T-helper 1 cell treated with Interleukin-12 subunit alpha and Interleukin-12 subunit beta and Interleukin-4 antibody, amounts not matched to agents 30 ng/mL and 1 ng/mL, for 36 hours (primary cell): Measurements from ENCODE around the gene SNAP47. TPM values are rescaled to one million over a fixed set of nuclear protein-coding genes. Genes with fewer than 3 reads are reported as not detected.

Source experiments
- intact Hi-C: fragments of 100-400 bp; cut with micrococcal nuclease; formaldehyde crosslinking; loops from one replicate; pipeline ENCODE4 v1.15.1; 2024
- total RNA-seq: library from RNA; stranded (reverse); gene quantifications from 2 replicates; pipeline ENCODE4 v1.2.3, GENCODE V29; 2022

The SNAP47 gene
- total RNA-seq, 1 donor from 2014 or later, result 38.4 TPM

DNA sequence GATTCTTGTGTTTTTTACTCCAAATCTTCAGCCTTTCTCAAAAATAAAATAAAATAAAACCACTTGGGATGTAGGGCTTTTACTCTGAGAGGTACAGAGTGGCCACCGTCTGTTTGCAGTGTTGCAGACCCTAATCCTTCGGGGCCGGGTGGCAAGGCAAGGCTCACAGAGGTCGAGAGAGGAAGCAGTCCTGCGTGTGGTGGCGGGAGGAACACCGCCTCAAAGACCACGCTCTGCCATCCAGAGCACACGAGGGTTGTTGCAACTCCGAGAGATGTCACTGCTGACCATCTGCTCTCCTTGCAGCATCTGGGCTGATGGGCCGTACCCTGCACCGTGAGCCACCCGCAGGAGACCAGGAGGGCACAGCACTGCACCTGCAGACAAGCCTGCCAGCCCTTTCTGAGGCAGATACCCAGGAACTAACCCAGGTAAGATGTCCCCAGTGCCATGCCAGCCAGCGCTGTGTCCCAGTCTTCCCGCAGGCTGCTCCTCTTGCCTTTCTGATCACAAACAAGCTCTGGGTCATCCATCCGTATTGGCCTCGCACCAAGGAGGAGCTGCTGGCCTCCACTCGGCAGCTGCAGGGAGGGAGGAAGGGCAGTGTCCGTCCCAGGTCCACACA is 31.5 kb downstream of the SNAP47 start:
- intact Hi-C loops, result loop anchor here (1.0 to 10.0 kb wide), 6 partner anchors 8 to 336 kb away; partner anchors contain the start of genes C1orf35, JMJD4, SNAP47 and WNT9A

DNA sequence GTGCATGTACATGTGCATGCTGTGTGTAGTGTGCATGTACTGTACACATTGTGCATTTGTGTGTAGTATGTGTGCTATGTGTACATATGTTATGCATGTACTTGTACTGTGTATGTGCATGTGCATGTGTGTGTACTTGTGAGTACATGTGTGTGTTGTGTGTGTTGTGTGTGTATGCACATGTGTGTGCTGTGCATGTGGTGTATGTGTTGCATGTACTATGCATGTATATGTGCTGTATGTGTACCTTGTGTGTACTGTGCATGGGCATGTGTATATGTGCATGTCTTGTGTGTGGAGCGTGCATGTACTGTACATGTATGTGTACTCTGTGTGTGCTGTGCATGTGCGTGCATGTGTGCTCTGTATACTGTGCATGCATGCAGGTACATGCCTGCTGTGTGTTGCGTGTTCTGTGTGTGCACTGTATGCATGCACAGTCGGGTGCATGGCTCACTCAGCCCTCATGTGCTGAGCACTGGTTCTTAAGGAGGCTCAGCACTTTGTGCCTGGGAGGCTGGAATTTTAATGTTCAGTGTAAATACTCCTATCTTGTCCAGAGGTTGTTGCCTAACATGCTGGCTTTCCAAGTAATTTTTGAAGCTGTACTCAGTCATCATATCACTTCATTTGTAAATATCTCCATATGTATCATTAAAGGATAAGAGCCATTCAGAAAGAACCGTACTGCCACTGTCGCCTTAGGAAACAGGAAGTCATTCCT is 32.3 kb downstream of the SNAP47 start:
- intact Hi-C loops, result loop anchor here (5.0 to 10.0 kb wide), 2 partner anchors 287 to 335 kb away; partner anchors contain the start of gene C1orf35

DNA sequence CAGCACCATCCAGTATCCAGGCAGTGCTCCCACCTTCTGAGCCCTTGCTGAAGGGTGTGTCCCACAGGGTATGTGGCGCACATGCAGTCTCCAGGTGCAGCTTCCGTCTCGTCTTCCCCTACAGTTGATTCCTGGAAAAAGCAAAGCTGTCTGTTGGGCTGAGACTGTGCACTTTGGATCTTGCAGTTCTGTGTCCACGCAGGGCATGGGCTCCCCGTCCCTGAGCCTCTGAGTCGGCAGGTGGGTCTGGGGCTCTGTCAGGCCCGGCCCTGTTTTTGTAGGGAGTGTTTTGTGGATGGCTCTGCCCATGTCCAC is 32.8 kb downstream of the SNAP47 start:
- intact Hi-C loops, result loop anchor here (5.0 to 10.0 kb wide), 2 partner anchors 287 to 334 kb away; partner anchors contain the start of gene C1orf35

DNA sequence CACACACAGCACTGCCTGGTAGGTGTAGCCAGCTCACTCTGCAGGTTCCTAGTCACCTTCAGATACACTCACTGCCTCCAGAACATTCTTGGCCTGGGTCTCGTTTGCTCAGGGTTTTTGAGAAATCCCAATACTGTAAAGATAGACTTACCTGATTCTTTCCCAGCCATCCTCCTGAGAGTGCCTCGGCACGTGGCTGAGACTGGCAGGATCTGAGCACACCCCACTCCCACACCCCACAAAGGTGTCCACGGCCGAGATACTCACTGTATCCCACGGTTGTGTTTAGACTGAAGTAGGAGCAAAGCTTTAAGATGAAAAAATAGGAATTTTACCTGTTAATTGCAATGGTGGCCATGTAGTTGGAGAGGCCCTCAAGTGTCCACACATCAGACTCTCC is 33.4 kb downstream of the SNAP47 start:
- intact Hi-C loops, result loop anchor here (5.0 to 10.0 kb wide), 2 partner anchors 286 to 334 kb away; partner anchors contain the start of gene C1orf35

DNA sequence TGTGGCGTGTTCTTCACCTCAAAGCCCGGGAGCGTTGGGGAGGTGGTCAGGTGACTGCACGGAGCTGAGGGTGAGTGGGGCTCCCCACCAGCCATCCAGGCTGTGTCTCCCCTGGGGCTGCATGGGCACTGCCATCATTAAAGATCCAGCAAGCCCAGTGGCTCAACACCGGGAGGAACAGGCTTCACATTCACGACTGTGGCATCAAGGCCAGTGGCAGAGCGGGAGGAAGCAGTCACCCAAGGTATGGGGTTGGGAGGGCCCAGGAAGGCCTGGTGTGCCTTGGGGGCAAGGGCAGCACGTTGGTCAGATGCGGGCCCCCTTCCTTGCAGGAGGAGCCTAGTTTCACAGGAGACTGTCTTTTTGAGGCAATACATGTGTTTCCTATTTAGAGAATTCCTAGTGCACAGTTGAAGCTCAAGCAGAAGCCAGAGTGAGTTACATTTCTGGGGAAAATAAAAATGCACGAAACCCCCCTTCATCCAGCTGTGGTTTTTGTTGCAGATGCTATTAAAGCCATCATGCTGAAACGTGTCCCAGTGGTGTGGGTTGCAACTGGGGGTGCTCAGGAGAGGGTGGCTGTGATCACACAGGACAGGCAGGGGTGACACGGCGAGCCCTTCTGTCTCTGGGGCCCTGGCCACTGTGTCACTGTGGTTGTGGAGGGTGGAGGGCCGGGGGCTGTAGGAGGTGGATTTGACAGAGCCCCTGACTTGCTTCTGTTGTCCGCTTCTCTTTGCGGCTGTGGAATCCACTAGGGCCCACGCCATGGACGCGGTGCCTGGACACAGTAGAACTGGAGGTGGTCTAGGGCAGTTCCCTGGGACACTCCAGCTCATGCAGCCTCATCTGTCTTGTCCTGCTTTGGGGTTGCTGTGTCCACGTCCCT is 34.1 kb downstream of the SNAP47 start:
- intact Hi-C loops, result loop anchor here (5.0 to 10.0 kb wide), 2 partner anchors 286 to 333 kb away; partner anchors contain the start of gene C1orf35

DNA sequence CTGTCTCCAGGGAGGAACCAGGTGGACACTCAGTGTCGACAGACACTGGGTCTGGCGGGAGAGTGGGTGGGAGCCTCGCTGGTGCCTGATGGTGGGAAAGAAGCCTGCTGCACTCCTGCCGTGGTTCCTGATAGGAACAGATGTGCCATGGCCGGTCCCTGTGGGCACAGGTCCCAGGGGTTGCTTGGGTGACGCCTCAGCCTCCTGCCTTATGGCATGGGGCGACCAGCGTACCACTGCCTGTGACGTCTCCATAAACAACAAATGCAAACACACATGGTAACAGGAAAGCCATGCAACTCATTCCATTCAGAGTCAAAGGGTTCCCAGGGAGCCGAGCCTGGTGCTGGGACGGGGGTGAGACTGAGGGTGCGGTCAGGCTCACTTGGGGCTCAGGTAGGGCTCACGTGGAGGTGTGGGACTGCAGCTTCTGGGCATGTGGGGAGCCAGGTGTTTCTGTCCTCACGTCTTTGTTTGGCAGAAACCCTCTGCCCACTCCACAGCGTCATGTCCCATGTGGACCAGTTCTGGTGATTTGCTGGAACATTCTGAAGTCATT is 34.8 kb downstream of the SNAP47 start:
- intact Hi-C loops, result loop anchor here (5.0 to 10.0 kb wide), 2 partner anchors 285 to 332 kb away; partner anchors contain the start of gene C1orf35

DNA sequence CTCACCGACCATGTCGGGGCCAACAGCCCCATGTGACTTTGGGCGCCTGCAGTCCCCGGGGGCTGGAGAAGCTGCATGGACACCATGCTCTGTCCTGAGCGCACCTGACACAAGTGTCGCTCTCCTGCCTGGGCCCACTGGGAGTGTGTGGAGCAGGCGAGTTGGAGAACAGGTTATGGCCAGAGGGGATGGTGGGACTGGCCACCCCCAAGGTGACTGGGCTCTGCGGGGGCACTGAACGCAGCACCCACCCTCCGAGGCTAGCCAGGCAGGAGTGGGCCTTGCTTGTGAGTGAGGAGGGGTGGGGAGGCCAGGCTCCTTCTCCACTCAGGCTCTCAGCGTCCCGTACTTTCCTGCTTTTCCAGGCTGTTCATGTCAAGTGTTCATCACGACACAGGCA is 35.6 kb downstream of the SNAP47 start:
- intact Hi-C loops, result no loop called here

DNA sequence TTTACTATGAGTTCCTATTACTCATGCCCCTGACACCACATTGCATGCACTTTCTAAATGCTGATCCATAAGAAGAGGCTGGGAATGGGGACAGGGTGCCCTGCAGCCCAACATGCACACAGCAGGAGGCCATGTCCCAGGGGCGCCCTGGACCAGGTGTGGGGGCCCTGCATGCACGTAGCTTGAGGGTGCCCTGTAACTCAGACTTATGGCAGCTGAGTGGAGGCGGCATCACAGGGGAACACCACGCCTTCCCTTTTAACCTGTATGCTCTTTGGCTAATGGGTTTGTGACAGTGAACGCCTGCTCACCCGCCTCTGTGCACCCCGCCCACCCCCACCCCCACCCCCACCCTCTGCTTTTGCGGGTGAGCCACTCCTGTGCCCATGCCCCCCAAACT is 36.1 kb downstream of the SNAP47 start:
- intact Hi-C loops, result no loop called here

DNA sequence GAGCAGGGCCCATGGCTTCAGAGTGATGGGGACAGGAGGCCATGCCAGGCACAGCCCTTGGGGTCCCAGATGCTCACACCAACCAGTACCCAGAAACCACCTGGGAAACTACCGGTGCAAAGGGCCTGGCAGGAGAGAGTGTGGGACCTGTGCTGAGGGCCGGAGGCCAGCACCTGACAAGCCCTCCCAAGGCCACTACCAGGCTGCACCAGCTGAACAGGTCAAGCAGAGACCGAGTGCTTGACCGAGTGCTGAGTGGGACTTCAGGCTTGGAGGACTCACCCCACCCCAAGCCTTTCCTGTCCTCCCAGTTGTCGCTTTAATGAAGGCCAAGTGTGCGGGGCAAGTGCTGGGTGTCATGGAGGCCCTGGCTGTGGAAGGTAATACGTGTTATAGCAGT is 36.5 kb downstream of the SNAP47 start:
- intact Hi-C loops, result no loop called here

DNA sequence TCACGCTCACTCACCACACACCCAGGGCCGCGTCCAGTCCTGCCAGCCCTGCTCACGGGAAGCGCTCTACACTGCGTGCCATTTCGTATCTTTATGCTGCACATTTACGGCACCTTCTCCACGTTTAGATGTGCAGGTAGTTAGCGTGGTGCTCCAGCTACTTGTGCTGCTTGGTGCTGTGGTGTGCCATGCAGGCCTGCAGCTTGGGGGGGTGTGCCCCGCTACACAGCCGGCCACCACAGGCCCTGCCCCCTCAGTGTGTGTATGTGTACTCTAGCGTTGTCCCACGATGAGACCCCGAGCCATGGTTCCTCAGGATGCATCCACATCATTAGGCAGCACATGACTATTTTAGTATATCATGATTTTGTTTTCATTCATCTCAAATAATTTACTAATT is 38.3 kb downstream of the SNAP47 start:
- intact Hi-C loops, result no loop called here

DNA sequence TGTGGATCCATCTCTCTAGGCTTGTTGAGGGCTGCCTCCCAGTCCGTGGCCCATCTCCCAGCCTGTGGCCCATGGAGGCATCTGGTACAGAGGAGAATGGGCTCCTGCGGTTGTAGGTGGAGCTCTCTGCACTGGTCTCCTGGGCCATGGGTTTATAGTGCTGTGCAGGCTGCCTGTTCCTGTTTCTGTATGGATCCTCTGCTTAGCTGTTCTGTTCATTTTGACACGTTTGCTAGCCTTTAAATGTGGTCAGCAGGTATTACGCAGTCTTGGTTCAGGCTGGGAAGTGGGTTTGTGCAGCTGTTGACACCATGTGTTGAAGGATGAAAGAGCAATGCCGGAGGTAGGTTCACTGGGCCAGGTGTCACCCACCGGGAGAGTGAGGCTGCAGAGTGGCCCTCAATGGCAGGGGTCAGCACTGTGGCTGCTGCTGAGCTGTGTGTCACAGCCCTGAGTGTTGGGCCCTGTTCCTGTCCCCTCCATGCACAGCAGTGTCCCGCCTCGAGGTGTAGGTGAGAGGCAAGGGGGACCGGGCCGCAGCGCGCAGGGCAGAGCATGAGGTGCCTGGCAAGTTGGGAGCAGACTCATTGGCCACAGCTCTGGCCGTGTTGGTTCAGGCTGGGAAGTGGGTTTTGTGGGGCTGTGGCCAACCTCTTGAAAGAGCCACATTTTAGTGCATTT is 39.0 kb downstream of the SNAP47 start:
- intact Hi-C loops, result loop anchor here (1.0 kb wide), 2 partner anchors 8 to 14 kb away; no protein-coding TSS in a partner anchor

DNA sequence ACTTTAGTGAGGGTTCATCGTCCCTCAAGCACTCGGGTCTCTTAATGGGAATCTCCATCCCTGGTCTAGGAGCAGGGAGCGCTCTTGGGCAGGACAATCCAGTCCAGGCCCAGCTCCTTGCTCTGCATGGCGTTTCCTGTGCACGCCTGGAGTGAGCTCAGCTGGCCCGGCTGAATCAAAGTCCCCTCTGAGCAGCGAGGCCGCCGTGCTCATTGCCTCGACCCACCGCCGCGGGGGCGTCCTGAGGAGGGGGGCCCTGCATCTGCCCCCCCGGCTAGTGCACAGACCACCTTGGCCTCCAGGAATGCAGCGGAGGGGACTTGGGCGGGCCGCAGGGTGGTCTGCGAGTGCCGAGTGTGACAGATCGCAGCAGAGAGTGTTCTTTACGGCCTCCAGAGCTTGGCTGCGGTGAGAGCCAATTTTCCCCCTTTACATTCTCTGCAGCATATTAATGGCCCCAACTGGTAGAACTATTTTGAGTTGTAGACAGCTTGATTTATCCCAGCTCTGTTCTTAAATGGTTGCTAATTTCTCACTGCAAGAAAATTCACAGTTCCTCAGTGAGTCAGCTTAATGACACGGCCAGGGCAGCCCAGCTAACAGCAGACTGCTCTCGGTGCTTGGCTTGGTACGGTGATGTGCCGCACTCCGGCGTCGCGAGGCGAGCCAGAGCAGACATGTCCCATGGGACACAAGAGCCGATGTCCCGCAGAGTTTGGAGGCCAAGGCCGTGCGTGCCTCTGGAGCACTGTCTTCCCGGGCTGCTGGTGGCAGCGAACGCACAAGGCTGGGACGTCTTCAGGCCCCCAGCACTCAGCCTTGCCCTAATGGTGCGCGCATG is 39.8 kb downstream of the SNAP47 start:
- intact Hi-C loops, result loop anchor here (1.0 kb wide), 2 partner anchors 9 to 13 kb away; no protein-coding TSS in a partner anchor

DNA sequence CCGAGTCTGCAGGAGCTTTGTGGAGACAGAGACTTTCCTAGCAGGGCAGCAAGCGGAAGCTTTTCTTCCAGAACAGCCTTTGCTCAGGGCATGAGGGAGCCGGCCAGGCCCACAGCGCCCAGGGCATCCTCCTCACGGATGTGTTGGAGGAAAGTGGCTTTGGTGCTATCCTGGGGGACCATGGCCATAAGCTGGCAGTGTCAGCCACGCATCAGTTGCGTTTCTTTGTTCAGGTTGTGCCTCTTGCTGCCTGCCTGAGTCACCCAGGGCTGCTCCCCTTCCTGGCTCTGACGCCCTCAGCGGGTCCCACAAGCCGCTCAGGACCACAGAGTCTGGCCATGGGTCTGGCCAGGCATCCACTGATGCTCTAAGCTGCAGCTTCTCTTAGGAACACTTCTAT is 40.6 kb downstream of the SNAP47 start:
- intact Hi-C loops, result no loop called here

DNA sequence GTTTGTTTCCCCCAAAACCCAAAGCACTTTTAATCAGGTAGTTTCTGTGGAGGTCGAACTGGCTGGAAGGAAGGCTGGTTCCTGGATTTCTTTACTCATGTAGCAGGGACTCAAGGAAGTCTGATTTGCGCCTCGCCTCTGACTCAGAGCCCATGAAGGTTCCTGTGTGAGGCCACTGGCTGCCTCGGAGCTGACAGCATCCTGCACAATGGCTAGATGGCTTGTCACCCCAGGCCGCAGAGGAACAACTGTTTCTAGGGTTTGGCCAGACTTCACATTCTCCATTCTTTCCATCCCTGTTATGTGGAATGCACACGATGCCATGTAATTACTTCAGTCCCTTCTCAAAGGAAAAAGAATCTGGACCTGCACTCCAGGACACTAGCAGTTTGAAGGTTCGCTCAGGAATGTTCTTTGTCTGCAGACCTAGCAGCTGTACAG is 41.1 kb downstream of the SNAP47 start:
- intact Hi-C loops, result no loop called here

DNA sequence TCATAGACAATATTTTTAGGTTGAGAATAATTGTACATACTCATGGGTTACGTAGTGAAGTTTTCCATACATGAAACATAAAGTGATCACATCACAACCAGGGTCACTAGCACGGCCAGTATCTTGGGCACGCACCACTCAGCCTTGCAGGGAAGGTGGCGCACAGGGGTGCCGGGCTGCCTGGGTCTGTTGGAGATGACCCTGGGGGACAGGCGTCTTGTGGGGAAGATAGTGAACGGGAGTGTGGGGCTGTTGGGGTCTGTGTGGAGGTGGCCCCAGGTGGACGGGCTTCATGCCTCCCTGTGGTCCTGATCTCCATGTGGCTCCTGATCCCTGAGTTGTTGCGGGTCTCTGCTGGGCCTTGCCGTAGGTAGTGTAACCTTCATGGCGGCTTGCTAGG is 41.9 kb downstream of the SNAP47 start:
- intact Hi-C loops, result no loop called here

DNA sequence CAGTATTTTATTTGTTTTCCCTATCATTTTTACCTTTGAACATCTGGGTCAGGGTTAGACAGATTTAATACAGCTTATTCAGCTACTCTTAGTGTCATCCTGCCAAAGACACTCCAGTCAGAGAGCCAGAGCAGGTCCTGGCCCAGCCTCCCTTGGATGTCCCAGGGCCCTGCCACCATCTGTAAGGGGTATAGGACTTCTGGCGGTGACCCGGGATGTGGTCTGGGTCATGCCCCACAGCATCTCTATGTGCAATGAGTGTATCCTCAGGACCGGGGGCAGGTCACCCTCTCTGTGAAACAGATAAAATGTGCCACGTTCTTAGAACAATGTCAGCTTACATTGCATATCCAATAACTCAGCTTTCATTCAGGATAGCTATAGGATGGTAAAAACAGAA is 42.4 kb downstream of the SNAP47 start:
- intact Hi-C loops, result no loop called here

DNA sequence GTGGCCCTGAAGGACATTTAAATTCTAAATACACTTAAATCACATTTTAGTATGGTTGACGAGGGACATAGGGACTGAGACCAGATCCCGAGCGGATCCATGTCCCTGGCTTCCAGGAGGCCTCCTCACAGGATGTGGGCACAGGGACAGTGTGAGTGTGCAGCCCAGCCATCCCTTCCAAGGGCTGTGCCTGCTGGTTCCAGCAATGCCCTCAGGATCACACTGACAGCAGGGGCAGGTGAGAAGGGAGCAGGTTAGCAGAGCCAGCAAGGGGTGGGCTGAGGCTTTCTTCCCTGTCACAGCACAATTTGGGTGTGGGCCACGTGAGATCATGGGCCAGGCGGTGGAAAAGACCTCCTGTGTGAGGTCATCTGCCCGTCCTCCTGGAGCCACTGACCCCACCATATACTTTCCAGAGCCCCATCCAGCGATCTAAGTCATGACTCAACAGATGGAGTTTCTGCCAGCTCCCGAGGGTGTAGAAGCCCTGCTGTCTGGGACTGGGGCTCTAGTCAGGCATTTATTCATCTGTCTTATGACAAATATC is 43.2 kb downstream of the SNAP47 start:
- intact Hi-C loops, result no loop called here

DNA sequence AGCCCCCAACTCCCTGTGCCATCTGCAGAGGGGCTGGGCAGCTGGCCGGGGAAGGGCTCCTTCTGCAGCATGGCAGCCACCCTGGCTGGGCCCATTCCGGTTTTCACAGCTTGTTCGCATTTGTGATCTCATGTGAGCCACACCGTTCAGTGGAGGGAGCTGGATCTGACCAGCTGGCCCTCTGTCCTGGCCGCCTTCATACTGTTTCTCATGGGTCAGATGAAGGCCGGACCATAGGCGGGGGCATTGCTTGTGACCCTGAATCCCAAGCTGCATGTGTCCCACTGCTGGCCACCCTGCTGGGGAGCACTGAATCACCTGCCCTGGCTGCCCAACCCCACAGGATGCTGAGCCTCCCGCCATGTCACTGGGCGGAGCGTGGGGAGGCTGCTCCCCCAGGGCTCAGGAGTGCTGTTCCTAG is 43.8 kb downstream of the SNAP47 start:
- intact Hi-C loops, result no loop called here

DNA sequence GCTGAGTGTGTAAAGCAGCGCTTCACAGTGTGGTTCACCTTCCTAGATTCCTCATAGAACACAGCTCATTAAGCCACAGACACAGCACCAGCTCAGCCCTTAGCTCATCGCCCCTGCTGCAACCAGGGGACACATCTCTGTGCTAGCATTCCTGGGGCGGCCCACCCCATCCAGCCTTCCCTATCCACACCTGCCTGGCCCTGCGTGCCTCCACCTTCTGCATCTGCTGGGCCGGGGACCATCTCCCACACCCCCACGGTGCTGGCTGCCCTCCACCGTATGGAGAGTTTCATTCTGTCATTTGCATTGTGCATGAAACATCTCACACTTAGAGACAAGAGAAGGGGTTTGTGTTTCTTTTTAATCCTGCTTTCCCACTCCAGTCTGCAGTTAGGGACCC is 44.5 kb downstream of the SNAP47 start:
- intact Hi-C loops, result no loop called here
